RCC 7860 (cell line): ENCODE measurements around the gene BSG.

Source experiments
- DNase-seq: peaks from one replicate; pipeline ENCODE4 v3.0.0-alpha.2; 2015; ENCODE audit warnings: low spot score
- FAIRE-seq: peaks from 2 replicates; lab custom pipeline; 2012; peaks lifted over from hg19 to GRCh38; lab: Jason Lieb, UNC

BSG gene

DNA sequence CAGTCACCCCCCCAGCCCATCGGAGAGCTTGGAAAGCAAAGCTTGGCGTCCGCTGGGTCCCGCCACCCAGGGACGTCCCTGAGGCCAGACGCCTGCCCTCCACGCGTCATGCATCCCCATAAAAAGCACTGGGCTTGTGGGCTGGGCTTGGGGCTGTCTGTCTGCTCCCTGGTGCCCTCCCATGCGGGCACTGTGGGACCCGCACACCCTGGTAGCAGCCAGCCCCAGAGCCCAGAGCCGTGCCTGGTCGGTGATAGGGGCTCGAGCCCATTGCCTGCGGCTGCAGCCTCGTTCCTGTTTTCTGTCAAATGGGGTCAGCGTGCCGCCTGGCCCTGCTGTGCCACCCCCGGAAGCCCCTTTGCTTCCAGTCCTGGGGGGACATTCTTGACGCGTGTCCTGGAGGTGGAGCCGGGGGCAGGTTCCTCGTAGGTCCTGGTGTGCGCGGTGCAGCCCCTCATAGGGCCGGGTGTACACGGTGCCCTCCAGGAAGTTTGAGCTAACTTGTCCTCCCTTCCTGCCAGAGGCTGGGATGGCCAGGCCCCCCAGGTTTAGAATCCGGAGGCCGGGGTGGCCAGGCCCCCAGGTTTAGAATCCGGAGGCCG lies 32.9 kb upstream of the BSG start:
- no peak for DNase-seq
- FAIRE-seq: no peak

DNA sequence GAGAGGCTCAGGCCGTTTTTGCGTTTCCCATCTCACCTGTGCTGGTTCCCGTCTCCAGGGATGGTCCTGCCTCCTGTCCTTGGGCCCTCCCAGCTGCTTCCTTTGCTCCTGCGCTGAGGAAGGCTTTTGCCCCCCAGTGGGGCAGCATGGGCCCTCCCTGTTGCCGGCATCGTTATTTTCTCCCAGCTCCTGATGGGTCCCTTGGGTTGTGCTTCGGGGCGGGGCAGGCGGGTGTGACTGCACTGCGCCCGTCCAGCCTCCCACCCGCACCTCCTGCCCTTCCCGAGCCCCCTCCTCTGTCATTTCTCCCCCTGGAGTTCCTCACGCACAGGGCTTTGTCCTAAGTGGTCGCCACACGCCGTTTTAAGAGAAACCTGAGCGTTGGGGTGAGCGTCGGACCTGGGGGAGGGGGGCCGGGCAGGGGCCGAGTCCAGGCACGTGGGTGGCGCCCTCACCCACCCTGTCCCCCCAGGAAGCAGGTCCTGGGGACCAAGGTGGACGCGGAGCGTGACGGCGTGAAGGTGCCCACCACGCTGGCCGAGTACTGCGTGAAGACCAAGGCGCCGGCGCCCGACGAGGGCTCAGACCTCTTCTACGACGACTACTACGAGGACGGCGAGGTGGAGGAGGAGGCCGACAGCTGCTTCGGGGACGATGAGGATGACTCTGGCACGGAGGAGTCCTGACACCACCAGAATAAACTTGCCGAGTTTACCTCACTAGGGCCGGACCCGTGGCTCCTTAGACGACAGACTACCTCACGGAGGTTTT lies 31.3 kb upstream of the BSG start:
- FAIRE-seq (no peak), DNase-seq (no peak)

DNA sequence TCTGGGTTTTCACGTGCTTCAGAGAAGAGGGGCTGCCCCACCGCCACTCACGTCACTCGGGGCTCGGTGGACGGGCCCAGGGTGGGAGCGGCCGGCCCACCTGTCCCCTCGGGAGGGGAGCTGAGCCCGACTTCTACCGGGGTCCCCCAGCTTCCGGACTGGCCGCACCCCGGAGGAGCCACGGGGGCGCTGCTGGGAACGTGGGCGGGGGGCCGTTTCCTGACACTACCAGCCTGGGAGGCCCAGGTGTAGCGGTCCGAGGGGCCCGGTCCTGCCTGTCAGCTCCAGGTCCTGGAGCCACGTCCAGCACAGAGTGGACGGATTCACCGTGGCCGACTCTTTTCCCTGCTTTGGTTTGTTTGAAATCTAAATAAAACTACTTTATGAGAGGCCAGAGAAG lies 30.7 kb upstream of the BSG start:
- FAIRE-seq (no peak), DNase-seq (no peak)

DNA sequence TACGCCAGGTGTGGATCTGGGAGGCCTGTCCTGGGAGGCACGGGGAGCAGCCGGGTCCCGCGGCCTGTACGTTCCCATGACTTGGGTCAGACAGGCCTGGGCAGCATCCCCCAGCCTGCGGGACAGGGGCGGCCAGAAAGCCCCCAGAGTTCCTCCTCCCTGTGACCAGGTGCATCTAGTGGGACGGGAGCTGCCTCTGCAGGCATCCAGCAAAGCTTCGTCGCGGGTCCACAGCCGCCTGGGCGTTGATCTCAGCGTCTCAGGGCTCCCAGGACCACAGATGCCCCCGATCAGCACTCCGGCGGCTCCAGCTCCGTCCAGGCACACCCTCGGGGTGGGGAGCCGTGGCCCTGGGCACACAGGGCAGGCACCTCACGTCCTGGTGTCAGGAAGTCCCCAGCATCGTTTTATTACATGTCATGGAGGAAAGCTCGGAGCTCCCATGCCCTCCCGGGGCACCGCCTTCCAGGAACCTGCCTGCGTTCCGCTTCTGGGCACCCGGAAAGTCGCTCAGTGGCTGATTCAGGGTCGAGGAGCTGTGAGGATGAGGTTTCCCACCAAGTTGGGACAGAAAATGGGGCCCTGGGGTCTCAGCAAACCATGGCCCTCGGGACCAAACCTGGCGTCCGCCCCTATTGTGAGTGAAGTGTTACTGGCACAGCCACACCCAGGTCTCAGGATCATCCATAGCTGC lies 30.1 kb upstream of the BSG start:
- FAIRE-seq (no peak), DNase-seq (no peak)

DNA sequence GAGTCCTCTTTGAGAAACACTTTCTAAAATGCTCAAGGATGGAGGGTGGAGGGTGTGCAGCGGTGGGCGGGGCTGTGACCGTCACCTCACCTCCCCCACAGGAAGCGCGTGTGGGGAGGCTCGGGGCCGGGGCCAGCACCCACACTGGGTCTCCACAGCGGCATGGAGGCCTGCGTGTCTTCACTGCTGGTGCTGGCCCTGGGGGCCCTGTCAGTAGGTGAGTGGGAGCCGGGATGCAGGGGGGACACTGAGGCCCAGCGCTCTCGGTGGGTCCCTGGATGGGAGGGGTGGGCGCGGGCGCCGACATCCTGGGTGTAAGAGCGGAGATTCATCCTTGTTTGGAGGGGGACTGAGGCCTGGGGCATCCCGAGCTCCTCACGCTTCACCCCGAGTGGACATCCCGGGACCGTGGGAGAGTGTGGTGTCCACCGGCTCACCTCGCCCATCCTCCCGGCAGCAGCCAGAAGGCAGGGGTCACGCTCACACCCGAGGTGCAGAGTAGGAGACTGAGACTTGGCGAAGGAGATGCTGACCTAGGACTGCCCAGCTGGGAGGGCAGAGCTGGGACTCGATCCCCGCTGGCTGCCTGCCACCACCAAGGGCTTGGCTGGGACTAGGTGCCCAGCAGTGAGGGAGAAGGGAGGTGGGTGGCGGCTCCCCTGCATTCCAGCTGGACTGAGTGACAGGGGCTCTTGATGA lies 28.3 kb upstream of the BSG start, which contains the start of gene GZMM:
TSS of gene GZMM (plus strand) at position 144 of the 699 bp plus-strand sequence. CDS start at position 163, 19 bp downstream.
- FAIRE-seq: no peak
- DNase-seq: no peak

DNA sequence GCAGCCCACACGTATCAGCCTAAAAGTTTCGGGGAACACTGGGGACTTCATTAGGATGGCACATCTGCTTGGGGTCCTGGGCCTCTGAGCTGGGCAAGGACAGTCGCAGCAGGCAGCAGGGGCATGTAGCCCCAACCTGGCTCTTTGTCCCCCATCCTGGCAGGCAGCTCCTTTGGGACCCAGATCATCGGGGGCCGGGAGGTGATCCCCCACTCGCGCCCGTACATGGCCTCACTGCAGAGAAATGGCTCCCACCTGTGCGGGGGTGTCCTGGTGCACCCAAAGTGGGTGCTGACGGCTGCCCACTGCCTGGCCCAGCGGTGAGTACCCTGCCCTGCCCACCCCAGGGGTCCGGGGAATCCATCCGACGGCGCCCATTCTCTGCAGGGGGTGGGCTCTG lies 25.3 kb upstream of the BSG start:
- FAIRE-seq: no peak

DNA sequence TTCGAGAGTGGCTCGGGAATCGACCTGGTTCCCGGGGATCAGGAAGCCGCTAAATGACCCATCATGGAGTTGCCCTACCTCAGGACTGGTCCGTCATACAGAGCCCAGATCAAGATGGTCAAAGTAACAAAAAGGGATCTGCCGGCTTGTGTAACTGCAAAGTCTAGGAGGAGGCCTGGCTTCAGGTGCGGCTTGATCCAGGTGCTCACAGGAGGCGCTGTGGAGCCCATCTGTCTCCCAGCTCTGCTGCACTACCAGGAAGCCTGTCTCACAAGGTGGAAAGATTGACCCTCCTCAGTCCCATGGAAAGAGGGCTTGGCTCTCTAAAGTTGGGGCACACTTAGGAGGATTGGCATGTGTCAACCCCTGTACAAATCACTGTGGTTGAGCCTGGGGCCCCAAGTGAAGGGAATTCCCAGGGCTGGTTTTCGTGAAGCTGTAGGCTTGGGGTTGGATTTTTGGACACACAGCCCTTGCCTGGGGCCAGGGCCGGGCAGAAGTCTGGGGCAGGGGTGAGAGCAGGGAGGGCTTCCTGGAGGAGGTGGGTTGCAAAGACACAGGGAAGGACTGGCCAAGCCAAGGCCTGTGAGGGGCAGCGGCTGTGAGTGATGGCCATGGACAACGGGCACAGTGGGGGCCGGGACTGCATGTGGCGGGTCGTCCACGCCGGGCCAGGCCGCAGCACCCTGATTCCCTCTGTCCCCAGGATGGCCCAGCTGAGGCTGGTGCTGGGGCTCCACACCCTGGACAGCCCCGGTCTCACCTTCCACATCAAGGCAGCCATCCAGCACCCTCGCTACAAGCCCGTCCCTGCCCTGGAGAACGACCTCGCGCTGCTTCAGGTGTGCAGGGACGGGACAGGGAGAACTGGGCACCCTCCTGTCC lies 24.3 kb upstream of the BSG start:
- FAIRE-seq: no peak

More for the DNA sequence above, 25.3 kb upstream of the BSG start:
- DNase-seq: no peak

DNA sequence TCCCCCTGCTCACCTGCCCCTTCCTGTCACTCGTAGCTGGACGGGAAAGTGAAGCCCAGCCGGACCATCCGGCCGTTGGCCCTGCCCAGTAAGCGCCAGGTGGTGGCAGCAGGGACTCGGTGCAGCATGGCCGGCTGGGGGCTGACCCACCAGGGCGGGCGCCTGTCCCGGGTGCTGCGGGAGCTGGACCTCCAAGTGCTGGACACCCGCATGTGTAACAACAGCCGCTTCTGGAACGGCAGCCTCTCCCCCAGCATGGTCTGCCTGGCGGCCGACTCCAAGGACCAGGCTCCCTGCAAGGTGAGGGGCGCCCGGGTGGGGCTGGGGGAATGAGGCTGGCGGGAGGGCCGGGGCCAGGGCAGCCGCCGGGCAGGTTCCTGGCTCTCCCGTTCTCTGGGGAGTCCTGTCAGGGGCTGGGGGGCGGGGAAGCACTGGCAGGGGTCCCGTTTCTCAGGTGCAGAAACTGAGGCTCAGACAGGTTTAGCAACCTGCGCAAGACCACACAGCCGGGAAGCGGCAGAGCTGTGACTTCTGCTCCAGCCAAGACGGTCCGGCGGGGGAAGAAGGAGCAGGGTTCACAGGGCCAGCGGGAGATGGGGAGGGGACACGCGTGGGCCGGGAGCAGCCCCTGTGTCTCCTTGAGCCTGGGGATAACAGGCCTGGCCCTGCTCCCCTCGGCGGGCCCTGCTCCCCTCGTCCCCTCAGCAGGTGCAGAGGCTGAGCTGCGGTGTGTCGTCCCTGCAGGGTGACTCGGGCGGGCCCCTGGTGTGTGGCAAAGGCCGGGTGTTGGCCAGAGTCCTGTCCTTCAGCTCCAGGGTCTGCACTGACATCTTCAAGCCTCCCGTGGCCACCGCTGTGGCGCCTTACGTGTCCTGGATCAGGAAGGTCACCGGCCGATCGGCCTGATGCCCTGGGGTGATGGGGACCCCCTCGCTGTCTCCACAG lies 23.2 kb upstream of the BSG start:
- no peak for DNase-seq
- no peak for FAIRE-seq

More for the DNA sequence above, 24.3 kb upstream of the BSG start:
- DNase-seq: no peak

DNA sequence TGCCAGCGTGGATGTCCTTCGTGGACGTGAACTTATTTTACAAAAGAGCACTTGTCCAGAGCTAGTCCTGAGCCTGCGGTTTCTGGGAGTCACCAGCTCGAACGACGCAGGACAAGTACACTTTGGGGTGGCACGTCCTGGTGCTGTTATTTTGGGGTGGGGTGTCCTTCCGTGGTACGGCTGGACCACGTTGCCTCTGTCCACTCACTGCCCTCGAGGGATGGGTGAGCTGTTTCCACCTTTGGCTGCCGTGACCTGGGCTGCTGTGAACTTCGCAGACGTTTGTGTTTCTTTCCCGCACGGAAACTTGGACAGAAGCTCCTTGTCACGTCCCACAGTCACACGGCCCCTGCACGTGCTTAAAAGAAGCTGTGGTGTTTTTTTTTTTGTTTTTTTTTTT lies 17.6 kb upstream of the BSG start:
- FAIRE-seq (no peak), DNase-seq (no peak)

DNA sequence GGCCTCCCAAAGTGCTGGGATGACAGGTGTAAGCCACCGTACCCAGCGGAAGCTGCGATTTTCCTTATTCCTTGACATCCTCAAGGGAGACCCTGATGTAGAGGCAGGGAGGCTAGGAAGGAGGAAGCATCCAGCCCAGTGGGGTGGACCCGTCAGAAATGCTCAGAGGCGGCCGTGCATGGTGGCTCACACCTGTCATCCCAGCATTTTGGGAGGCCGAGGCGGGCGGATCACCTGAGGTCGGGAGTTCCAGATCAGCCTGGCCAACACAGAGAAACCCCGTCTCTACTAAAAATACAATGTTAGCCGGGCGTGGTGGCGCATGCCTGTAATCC lies 17.0 kb upstream of the BSG start:
- FAIRE-seq (no peak), DNase-seq (no peak)

DNA sequence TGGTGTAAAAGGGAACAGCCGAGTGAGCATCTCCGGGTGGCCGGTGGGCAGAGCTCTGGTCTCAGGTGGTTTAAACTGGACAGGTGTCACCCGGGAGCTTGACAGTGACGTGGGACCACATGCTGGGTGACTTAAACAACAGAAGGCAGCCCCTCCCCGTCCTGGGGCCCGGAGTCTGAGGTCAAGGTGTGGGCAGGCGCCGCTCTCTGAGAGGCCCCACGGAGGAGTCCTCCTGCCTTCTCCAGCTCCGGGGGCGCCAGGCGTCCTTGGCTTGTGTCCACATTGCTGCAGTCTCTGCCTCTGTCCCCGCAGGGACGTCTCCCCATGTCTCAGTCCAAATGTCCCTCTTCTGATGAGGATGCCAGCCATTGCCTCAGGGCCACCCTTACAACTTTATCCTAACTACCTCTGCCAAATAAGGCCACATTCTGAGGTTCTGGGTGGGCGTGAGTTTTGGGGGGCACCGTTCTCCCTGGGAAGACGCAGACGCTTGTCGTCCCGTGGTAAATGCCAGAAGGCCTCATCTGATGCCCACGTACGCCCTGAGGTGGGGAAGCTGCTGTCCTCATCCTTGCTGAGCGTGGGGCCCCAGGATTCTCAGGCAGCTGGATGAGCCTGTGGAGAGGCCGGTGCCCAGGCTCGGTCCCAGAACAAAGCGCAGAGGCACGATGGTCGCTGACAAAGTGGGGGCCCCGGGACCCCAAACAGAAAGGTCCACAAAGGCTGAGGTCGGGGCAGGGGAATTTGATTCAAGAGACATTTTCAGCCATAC lies 15.6 kb upstream of the BSG start:
- FAIRE-seq (no peak), DNase-seq (no peak)

DNA sequence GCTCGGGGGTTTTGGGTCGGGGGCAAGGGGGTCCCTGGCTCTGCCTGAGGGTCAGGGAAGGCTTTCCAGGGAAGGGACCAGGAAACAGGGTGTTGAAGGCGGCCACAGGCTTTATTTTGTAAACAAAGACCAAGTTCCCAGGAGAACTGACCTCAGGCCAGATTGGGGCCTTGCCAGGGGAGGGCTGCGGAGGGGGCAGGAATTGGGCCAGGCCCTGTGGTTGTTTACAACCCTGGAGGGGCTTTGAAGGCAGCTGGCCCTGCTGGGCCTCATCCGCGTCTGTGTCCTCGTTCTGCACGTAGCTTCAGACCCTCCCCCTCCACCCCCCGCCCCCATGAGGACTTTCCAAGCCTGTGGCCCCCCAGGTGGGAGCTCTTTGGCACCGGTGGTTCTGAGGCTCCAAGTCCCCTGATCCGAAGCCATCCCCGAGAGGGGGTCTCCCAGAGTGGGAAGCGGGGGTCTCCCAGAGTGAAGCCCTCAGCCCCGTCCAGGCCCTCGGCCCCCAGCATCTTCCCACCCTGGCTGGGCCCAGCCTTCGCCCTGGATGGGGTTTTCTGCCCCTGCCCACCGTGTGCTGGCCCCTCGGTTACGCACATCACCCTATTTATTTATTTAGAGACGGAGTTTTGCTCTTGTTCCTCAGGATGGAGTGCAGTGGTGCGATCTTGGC lies 13.5 kb upstream of the BSG start:
- DNase-seq (no peak), FAIRE-seq (no peak)

DNA sequence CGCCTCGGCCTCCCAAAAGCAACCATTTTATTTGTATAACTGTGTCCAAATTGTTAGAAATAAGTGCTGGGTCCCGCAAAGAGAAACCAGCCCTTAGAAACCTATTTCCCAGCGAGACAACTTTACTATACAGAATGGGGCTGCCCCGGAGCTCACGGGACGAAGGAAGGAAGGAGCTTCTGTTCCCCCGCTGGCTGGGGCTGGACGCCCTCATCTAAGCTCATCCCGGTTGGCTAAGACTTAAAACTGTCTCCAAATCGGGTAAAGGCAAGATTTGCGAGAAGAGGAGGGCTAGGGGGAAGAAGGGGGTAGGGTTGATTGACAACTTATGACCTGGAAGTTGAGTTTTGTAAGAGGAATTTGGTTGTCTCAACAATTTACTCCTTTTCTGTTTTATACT lies 12.3 kb upstream of the BSG start:
- DNase-seq: no peak

DNA sequence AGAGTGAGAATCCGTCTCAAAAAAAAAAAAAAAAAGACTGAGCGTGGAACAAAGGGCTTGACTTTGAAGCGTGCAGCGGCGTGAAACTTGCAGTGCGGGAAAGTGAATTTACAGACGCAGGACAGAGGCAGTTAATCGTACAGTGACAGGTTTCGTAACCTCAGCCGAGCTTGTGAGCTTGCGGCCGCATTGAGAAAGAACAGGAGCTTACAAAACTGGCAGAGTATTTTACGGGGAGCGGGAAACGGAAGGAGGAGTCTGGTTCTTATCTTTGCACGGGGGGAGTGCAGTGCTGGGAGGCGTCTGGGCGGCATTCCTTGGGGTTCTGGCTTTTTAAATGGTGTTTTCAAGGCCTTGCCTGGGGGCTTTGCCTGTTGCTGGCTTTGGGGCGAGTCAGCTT lies 6.0 kb upstream of the BSG start:
- no peak for DNase-seq
- no peak for FAIRE-seq

More for the DNA sequence above, 12.3 kb upstream of the BSG start:
- FAIRE-seq: no peak

DNA sequence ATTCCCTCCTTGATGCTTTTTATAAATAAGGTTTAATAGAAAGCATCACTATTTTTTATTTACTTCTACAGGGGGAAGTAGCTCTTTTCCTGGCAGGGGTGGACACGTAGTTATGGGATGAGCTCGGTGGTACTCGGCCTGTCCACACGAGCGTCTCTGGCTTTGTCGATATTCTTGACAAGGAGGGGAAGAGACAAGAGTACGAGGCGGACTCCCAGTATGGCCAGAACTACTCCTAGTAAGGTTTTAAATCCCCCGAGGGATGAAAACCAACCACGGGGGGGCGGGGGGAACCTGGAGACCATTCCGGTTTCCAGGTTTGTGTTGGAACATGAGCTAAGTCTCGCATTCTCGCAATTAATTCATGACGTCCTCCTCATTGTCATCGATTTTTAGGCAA lies 5.6 kb upstream of the BSG start:
- DNase-seq (no peak), FAIRE-seq (no peak)

DNA sequence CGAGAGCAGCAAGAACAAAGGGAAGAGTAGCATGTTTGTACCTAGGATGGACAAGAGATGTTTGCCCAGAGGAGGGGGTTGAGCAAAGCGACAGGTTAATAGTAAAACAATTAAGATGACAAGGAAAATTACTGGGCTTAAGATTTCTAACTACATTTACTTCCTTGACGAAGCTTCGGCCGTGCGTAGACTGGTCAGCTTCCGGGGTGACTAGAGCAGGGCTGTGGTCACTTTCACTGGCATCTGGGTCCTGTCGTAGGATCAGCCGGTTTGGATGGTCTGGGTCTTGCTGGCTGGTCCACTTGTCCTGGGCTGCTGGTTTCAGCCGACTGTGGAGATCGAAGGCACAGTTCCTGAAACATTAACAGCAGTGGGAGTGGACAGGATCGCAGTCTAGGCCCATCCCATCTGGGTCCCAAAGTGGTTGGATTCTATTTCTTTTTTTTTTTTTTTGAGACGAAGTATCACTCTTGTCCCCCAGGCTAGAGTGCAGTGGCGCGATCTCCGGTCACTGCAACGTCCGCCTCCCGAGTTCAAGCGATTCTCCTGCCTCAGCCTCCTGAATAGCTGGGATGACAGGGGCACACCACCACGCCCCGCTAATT lies 5.0 kb upstream of the BSG start:
- DNase-seq: no peak
- no peak for FAIRE-seq

DNA sequence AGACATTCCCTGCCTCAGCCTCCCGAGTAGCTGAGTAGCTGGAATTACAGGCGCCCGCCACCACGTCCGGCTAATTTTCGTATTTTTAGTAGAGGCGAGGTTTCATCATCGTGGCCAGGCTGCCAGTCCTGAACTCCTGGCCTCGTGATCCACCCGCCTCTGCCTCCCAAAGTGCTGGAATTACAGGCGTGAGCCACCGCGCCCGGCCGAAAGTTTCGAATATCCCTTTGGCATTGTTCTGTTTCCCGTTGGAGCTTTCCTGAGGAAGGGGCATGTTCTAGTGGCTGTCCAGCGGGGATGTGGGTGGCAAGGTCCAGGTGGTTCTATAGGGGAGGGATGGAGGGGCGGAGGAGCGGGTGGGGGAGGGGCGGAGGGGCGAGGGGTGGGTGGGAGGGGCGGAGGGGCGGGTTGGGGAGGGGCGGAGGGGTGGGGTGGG lies 2.1 kb upstream of the BSG start:
- FAIRE-seq: no peak
- no peak for DNase-seq
